ENCODE results near the gene DYRK1A.

GRCh38 chr21:37483776-37484175, 117.2 kb downstream of the DYRK1A start:
- TF ChIP-seq, protein P1, sequence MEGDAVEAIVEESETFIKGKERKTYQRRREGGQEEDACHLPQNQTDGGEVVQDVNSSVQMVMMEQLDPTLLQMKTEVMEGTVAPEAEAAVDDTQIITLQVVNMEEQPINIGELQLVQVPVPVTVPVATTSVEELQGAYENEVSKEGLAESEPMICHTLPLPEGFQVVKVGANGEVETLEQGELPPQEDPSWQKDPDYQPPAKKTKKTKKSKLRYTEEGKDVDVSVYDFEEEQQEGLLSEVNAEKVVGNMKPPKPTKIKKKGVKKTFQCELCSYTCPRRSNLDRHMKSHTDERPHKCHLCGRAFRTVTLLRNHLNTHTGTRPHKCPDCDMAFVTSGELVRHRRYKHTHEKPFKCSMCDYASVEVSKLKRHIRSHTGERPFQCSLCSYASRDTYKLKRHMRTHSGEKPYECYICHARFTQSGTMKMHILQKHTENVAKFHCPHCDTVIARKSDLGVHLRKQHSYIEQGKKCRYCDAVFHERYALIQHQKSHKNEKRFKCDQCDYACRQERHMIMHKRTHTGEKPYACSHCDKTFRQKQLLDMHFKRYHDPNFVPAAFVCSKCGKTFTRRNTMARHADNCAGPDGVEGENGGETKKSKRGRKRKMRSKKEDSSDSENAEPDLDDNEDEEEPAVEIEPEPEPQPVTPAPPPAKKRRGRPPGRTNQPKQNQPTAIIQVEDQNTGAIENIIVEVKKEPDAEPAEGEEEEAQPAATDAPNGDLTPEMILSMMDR (IDR thresholded peaks at IDR 0.05; ENCODE audit: low read depth, low read length) = no peak
- no peak for TF ChIP-seq POLR2A (IDR thresholded peaks at IDR 0.05; ENCODE audit: extremely low read depth, insufficient read length)

All from NB4 (cell line).